ENCODE results near the gene OTOF.

Gene OTOF

GRCh38 chr2:26463244-26464192, 14.4 kb downstream of the OTOF start:
- DNase-seq = no peak

- peak in 1 of 2 experiments; percentile 32 for DNase-seq
Observed at GRCh38 chr2:26462511-26463243, 15.2 kb downstream of the OTOF start.

GRCh38 chr2:26462100-26462499, 15.8 kb downstream of the OTOF start:
- no peak for DNase-seq

GRCh38 chr2:26461601-26462023, 16.3 kb downstream of the OTOF start:
- DNase-seq = no peak

GRCh38 chr2:26460613-26461031, 17.3 kb downstream of the OTOF start:
- DNase-seq = no peak

GRCh38 chr2:26459991-26460612, 17.8 kb downstream of the OTOF start:
- DNase-seq = no peak

GRCh38 chr2:26458365-26459042, 19.4 kb downstream of the OTOF start:
- DNase-seq = no peak

- DNase-seq = no peak
Observed at GRCh38 chr2:26457695-26458364, 20.1 kb downstream of the OTOF start.

- DNase-seq = no peak
Observed at GRCh38 chr2:26457251-26457666, 20.7 kb downstream of the OTOF start.

GRCh38 chr2:26456440-26457250, 21.3 kb downstream of the OTOF start:
- DNase-seq = no peak

- no peak for DNase-seq
Observed at GRCh38 chr2:26455670-26456439, 22.1 kb downstream of the OTOF start.

- DNase-seq = no peak
Observed at GRCh38 chr2:26455037-26455669, 22.8 kb downstream of the OTOF start.

- no peak for DNase-seq
Observed at GRCh38 chr2:26454561-26455001, 23.3 kb downstream of the OTOF start.

GRCh38 chr2:26453421-26454329, 24.2 kb downstream of the OTOF start:
- DNase-seq = no peak

- DNase-seq = no peak
Observed at GRCh38 chr2:26451700-26452099, 26.2 kb downstream of the OTOF start.

- no peak for DNase-seq
Observed at GRCh38 chr2:26450031-26450635, 27.8 kb downstream of the OTOF start.

- DNase-seq = no peak
Observed at GRCh38 chr2:26449278-26450030, 28.5 kb downstream of the OTOF start.

GRCh38 chr2:26448651-26449050, 29.3 kb downstream of the OTOF start:
- DNase-seq = no peak
